CD4-positive, alpha-beta T cell treated with Interferon gamma for 1 hour (primary cell): ENCODE measurements around the gene ZBTB45.
A peak's percentile ranks its signal among the peaks of the same experiment; 100 is the strongest.
"Not testable (repeated sequence)": the region's sequence is repeated elsewhere in the genome, so short reads cannot be mapped to it uniquely, and the experiment has no call there.

Experiments
- DNase-seq: peaks from one replicate; pipeline ENCODE4 v3.0.0-alpha.2; 2020

ZBTB45 gene

DNA sequence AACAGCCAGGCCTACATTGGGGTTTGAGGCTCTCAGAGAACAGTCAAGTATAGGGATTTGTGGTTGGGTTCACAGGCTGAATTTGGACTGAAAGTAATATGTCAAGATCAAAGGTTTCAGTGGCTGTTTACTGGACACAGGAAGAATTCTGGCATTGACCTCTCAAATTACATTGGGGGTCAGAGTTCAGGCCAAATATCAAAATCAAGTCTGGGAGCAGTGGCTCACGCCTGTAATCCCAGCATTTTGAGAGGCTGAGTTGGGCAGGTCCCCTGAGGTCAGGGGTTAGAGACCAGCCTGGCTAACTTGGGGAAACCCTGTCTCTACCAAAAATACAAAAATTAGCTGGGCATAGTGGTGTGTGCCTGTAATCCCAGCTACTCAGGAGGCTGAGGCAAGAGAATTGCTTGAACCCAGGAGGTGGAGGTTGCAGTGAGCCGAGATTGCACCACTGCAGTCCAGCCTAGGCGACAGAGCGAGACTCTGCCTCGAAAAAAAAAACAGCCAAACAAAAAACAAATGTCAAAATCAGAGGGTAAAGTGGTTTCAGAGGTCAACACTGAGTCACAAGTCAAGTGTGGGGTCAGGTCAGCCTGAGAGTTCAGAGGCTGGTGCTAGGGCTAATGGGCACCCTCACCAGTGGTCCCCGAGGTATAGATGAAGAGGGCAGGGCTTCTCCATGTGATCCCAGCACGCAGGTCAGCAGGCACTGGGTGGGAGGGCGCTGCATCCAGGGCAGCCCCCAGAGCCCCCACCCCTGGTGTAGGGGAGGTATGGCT, 9.3 kb downstream of the ZBTB45 start:
- no peak for DNase-seq

DNA sequence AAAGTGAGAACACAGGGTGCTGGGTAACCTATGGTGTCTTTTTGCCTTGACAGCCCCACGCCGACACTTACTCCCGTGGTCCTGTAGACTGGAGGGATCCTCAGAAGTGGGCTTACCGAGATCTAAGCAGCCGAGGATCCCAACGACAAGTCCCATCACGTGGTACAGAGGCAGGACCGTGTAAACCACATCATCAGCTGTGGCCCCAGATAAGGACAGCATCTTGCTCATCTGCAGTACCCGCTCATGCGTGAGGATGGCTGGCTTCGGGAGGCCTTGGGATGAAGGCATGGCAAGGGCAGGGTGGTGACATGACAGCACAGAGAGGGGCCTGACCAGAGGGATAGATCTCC, 9.9 kb downstream of the ZBTB45 start:
- DNase-seq = no peak

DNA sequence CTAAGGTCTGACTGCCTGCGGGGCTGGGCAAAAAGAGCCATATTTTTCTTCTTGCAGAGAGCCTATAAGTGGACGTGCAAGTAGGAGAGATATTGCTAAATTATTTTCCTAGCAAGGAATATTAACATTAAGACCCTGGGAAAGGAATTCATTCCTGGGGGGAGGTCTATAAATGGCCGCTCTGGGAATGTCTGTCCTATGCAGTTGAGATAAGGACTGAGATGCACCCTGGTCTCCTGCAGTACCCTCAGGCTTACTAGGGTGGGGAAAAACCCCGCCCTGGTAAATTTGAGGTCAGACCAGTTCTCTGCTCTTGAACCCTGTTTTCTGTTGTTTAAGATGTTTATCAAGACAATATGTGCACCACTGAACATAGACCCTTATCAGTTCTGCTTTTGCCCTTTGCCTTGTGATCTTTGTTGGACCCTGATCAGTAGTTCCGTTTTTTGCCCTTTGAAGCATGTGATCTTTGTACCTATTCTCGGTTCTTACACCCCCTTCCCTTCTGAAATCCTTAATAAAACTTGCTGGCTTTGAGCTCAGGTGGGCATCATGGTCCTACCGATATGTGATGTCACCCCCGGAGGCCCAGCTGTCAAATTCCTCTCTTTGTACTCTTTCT, 11.9 kb downstream of the ZBTB45 start:
- DNase-seq = not testable (repeated sequence)

GRCh38 chr19:58500242-58500641, 19.4 kb downstream of the ZBTB45 start:
- no peak for DNase-seq

- DNase-seq = peak; percentile 97
Observed at GRCh38 chr19:58499021-58499927, 20.3 kb downstream of the ZBTB45 start.

- DNase-seq = no peak
Observed at GRCh38 chr19:58498316-58499020, 21.1 kb downstream of the ZBTB45 start.

DNA sequence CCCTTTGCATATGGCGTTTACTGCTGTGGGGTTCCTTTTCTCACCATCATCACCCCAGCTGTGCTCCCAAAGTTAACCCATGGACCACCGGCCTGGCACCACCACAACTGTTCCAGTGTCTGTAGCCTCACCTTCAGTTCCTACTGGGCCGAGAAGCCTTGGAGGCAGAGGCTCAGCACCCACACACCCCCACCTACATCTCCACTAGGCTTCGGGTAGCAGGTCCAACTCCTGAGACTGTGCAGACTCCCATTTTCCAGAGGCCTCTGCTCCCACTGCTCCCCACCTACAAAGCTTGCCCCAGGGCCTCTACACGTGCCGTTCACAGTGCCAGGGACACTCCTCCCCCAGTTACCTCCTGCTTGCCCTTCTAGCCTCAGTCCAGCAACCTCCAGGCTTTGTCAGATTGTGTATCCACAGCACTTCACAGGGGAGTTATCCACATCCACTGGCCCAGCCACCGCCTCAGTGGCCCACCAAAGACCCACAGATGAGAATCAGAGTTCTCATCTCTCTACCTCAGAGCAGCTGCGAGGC, 21.9 kb downstream of the ZBTB45 start:
- no peak for DNase-seq

- no peak for DNase-seq
Observed at GRCh38 chr19:58492265-58492664, 27.3 kb downstream of the ZBTB45 start.

- no peak for DNase-seq
Observed at GRCh38 chr19:58491393-58491792, 28.2 kb downstream of the ZBTB45 start.

GRCh38 chr19:58484349-58484748, 35.3 kb downstream of the ZBTB45 start:
- DNase-seq = not testable (repeated sequence)

GRCh38 chr19:58483776-58484175, 35.8 kb downstream of the ZBTB45 start:
- DNase-seq = no peak

DNA sequence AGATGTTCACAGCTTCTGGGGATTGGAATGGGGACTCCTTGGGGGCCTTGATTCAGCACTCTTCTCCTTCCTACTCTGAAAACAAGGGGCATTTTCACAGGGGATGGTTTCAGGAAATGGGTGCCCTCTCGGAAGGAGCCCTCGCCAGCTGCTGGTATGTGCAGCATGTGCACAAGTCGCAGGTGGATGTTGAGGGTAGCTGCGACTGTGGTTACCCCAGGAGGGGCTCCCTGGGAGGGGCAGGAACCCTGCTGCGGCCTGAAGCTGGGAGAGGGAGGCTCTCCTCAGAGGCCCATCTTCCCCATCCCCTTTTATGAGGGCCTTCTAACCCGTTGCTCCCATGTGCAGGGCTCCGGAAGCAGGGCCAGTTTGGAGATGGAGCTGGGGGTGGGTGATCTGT, 37.2 kb downstream of the ZBTB45 start:
- DNase-seq = no peak

DNA sequence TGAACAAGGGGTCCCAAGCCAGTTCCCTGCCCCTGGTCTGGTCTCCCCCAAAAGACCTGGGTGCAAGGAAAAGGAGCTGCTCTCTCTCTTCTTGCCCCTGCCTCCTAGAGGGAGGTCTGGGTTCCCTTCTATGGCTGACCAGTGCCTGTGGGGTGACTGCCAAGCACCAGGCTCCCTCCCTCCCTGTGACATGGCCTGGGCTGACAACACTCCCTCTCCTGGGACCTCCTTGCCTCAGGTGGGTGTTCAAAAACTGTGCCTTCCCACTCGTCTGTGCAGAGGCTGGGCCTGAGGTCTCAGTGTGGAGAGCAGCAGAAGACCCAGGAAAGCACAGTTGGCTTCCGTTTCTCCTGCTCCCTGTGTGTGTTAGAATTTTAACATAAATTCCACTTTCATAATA, 38.8 kb downstream of the ZBTB45 start:
- DNase-seq = no peak

- DNase-seq = no peak
Observed at GRCh38 chr19:58480481-58480830, 39.2 kb downstream of the ZBTB45 start.

DNA sequence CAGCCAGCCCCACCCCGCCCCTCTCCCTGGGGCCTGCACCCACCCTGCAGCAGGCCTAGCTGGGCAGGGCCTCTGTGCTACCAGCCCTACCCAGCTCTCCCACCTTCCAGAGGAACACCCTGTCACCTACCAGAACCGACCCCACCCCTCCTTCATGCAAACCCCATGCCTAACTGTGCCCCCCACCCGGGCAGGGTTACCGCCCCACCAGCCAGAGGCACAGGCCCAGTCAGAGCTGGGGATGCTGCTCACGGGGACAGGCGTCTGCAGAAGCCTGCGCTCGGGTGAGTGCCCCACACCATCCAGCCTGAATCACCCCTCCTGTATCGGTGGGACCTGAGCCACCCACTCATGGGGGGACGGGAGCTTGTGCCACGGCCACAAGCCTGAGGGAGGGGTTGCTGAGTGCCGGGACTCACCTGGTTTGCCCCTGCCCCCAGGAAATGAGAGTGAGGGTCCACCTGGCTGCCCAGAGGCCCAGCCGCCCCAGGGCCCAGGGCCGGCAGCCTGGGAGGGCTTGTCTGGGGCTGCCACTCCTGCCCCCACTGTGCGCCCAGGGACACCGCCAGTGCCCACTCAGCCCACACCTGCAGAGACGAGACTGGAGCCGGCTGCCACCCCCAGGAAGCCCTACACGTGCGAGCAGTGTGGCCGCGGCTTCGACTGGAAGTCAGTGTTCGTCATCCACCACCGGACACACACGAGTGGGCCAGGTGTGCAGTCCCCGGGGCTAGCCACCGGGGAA, 39.7 kb downstream of the ZBTB45 start:
- DNase-seq = no peak

- DNase-seq = no peak
Observed at GRCh38 chr19:58479303-58479702, 40.3 kb downstream of the ZBTB45 start.

- DNase-seq = no peak
Observed at GRCh38 chr19:58477871-58478270, 41.7 kb downstream of the ZBTB45 start.

DNA sequence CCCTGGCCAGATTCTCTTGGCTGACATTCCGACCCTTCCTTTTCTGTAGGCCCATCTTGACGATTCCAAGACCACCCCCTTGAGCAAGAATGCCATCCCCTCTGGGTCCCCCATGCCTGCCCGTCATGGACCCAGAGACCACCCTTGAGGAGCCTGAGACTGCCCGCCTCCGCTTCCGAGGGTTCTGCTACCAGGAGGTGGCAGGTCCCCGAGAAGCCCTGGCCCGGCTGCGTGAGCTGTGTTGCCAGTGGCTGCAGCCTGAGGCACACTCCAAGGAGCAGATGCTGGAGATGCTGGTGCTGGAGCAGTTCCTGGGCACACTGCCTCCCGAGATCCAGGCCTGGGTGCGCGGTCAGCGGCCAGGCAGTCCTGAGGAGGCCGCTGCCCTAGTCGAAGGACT, 42.5 kb downstream of the ZBTB45 start:
- no peak for DNase-seq

DNA sequence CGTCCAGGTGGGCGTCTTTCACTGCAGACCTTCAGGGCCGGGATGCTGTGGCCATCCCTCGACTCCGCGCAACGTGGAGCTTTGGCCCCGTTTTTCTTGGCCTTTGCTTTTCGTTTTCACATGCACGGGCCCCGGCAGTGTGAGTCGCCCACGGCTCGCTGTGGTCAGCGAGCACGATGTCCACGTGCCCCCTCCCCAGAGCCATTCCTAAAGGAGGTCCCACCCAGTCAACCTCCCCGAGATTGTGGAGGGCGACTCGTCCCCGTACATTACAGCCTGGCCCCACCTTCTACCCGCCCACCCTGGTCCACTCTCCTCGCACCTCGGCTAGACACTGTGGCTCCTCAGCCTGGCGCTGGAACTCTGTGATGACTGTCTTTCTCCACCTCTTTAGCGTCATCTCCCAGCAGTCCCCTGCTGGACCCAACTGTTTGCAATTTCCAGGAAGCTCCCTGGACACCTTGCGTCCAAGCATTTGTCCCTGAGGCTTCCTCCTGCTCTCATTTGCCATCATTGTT, 43.1 kb downstream of the ZBTB45 start:
- DNase-seq = no peak

DNA sequence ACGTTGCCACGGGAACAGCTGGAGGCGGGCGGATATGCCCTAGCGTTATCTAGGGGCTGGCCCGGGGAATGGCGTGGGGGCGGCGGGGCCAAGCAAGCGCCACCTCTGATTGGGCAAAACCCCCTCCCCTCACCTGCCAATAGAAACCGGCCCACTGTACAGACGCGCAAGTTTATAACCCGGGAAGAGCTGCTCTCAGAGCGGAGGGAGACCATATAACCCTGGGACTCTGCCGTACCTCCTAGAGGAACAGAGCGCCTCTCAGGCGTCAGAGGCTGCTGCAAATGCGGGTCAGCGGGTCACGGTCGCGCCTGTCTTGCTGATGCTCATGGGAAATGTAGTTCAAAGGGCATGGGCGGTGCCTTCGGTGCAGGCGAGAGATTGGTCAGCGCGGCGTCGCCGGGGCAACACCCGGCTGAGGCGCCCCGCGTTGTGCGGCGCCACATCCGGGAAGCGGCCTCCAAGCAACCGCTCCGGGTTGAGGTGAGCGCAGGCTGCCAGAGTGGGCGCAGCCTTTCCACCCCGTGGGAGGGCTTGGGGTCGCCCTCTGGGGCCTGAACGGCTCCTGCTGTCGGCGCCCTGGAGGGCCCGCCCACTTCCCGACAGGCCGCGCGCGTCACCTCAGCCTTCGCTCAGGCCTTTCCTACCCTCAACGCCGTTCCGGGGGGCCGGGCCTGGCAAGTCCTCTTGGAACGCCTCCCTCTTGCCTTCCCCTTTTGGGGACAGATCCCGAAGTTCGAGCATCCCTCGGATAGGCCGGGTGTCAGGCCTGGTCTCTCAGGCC, 43.7 kb downstream of the ZBTB45 start, which contains the start of gene ZNF446:
Gene ZNF446, plus strand, starts transcription at position 639 of the 784 bp plus-strand sequence. CDS start 867 bp downstream, outside the sequence.
- peak; percentile 96 for DNase-seq
